OCI-LY3 (cell line): Measurements from ENCODE around the gene TP63.

ENCODE experiments used
- H2AFZ ChIP-seq: fragments of 200-600, 300-600 bp; shearing (Covaris generic); 2 replicates; pipeline ENCODE4 v1.6.0; 2014; ENCODE audit warnings: antibody characterized with exemption, low read depth, low read length
- H3K27ac ChIP-seq: fragments of 200-600, 300-600 bp; sonication (generic); 2 replicates; pipeline ENCODE4 v1.5.1; 2014; ENCODE audit warnings: mild to moderate bottlenecking, low read length, moderate library complexity, mixed read lengths
- H3K27me3 ChIP-seq: fragments of 200-600, 300-600 bp; sonication (generic); 2 replicates; pipeline ENCODE4 v1.6.1; 2014; ENCODE audit warnings: low read depth, low read length, mixed read lengths
- H3K36me3 ChIP-seq: fragments of 200-600, 300-600 bp; sonication (generic); replicated peaks from 2 replicates; pipeline ENCODE3; 2014; ENCODE audit warnings: low read depth, low read length, mixed read lengths
- H3K4me1 ChIP-seq: fragments of 300-600, 200-600 bp; sonication (generic); 2 replicates; pipeline ENCODE4 v1.6.1; 2014; ENCODE audit warnings: low read length, mixed read lengths
- H3K4me2 ChIP-seq: fragments of 200-600, 300-600 bp; sonication (generic); 2 replicates; pipeline ENCODE4 v1.6.1; 2014; ENCODE audit warnings: low read length, mixed read lengths
- H3K4me3 ChIP-seq: fragments of 300-600, 200-600 bp; sonication (generic); 2 replicates; pipeline ENCODE4 v1.5.1; 2014; ENCODE audit warnings: antibody characterized with exemption, mild to moderate bottlenecking, low read length, moderate library complexity
- H3K79me2 ChIP-seq: fragments of 300-600, 200-600 bp; shearing (Covaris generic); 2 replicates; pipeline ENCODE4 v1.6.1; 2014; ENCODE audit warnings: mild to moderate bottlenecking, low read length, mixed read lengths
- H3K9ac ChIP-seq: fragments of 300-600, 200-600 bp; shearing (Covaris generic); 2 replicates; pipeline ENCODE4 v1.6.0; 2014; ENCODE audit warnings: mild to moderate bottlenecking, low read length, moderate library complexity
- H3K9me3 ChIP-seq: fragments of 200-600, 300-600 bp; shearing (Covaris generic); 2 replicates; pipeline ENCODE4 v1.6.1; 2014; ENCODE audit warnings: low read length, mixed read lengths; ENCODE audit not compliant: insufficient read depth
- H4K20me1 ChIP-seq: fragments of 200-600, 300-600 bp; sonication (generic); 2 replicates; pipeline ENCODE4 v1.6.1; 2016; ENCODE audit warnings: low read length, mixed read lengths; ENCODE audit not compliant: insufficient read depth
- EZH2phosphoT487 ChIP-seq: fragments of 200-600 bp; shearing (Covaris generic); IDR thresholded peaks from 2 replicates; pipeline ENCODE4 v1.6.1; 2018; ENCODE audit warnings: antibody characterized with exemption, mixed run types, low read depth
- TF ChIP-seq, protein P1 (sequence below): fragments of 200-600, 300-600 bp; sonication (generic); IDR thresholded peaks from 2 replicates; pipeline ENCODE4 v1.5.1; 2014; ENCODE audit warnings: antibody characterized with exemption, low read length, low read depth

TP63 gene

DNA sequence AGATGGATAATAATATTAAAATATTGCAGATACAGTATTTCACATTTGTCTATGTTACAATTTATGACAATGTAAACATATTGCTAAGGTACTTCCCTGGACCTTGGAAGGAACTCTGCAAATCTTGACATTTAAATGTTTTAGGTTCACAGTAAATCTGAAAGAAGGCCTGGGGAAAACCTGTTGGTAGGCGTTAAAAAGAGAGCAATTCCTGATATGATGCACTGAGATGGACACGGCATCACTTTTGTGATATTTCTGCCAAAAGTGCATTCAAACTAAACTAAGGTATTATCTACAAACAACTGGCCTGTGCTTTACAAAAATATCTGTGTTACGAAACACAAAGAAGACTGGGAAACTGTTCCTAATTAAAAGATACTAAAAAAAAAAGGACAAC lies 6.1 kb upstream of the TP63 start:
- Histone ChIP-seq H3K9me3 (no peaks in the 10 kb centered on the region), H3K79me2 (no peaks in the 10 kb centered on the region), H3K4me3 (no peak overlapping the region), H3K9ac (no peak overlapping the region), H2AFZ (no peak overlapping the region), H4K20me1 (no peaks in the 10 kb centered on the region), H3K36me3 (no peaks in the 10 kb centered on the region), H3K27me3 (no peaks in the 10 kb centered on the region), H3K4me1 (peaks cover 41% of the 10 kb centered on the region), H3K27ac (no peak overlapping the region), H3K4me2 (peak overlapping the region; percentile 39)
- TF ChIP-seq, protein P1, sequence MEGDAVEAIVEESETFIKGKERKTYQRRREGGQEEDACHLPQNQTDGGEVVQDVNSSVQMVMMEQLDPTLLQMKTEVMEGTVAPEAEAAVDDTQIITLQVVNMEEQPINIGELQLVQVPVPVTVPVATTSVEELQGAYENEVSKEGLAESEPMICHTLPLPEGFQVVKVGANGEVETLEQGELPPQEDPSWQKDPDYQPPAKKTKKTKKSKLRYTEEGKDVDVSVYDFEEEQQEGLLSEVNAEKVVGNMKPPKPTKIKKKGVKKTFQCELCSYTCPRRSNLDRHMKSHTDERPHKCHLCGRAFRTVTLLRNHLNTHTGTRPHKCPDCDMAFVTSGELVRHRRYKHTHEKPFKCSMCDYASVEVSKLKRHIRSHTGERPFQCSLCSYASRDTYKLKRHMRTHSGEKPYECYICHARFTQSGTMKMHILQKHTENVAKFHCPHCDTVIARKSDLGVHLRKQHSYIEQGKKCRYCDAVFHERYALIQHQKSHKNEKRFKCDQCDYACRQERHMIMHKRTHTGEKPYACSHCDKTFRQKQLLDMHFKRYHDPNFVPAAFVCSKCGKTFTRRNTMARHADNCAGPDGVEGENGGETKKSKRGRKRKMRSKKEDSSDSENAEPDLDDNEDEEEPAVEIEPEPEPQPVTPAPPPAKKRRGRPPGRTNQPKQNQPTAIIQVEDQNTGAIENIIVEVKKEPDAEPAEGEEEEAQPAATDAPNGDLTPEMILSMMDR = no peak
- TF ChIP-seq EZH2phosphoT487 = no peak

DNA sequence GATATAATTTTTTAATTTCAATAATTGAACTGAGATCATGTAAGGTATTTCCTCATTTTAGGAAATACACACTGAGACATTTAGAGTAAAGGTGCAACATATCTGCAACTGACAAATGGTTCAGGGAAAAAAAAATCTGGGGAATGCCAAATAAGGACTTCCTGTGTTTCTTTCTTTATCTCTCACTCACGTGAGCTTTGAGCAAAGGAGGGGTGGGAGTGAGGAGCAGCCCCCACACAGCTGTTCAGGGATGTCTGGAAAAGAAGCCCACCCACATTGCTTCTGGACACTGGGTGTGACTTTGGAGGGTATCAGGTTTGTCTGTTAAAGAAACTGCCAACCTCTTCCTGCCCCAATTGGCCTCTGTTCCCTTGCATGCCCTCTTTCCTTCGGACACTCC lies 5.6 kb upstream of the TP63 start:
- Histone ChIP-seq H3K9me3 (no peaks in the 10 kb centered on the region), H3K36me3 (no peaks in the 10 kb centered on the region), H2AFZ (peak overlapping the region; percentile 67), H3K4me1 (peaks cover 44% of the 10 kb centered on the region), H3K4me2 (peak overlapping the region; percentile 35), H3K27ac (no peak overlapping the region), H4K20me1 (no peaks in the 10 kb centered on the region), H3K27me3 (no peaks in the 10 kb centered on the region), H3K79me2 (no peaks in the 10 kb centered on the region), H3K4me3 (no peak overlapping the region), H3K9ac (no peak overlapping the region)
- TF ChIP-seq EZH2phosphoT487 = no peak
- TF ChIP-seq, protein P1 = no peak

DNA sequence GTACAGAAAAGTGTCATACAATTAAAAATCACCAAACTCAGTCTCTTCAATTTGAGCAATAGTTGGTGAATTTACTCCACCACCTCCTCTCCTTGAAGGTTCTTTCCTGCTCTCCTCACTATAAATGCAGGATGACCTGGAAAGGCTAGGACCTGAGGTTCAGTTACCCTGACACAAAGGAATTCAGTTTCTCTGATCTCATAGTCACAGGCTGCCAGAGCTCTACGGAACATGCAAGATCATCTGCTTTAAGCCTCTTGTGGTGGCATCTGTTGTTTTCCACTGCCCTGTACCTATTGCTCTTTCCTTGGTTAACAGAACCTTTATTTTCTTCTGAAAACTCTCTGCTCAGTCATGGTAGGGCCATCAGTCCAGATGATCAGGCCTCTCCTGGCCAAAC lies 4.9 kb upstream of the TP63 start:
- TF ChIP-seq EZH2phosphoT487 = no peak
- TF ChIP-seq, protein P1 = no peak
- H2AFZ ChIP-seq = peak overlapping the region; percentile 67
- H3K27ac ChIP-seq = peak overlapping the region; percentile 5; the same call in 1 of the 2 replicates

DNA sequence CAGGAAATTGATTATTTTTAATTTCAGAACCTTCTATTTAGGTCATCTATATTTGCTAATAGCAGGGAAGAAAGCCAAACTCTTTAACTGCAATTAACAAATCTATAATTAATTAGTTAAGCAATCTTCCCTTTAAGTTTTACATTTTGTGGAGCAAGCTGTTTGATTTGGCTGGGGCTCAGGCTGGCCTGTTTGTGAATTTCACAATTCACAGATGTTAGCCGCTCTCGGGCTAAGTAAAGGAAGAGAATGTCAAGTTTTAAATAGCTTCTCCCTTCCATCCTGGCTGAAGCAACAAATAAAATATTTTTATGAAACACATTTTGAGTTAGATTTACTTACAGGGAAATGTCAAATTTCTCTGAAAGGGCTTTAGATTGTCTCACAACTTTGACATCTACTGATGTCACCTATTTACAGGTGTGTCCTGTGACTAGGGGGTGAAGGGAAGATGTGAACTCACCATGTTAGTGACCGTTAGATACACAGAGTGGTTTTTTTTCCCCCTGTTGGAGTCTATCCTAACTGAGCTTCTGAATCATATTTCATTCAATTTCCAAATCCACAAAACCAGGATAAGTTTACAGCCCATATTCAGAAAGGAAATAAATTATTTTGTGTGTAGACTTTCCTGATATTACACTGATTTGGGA lies 1.3 kb upstream of the TP63 start:
- H3K27me3 ChIP-seq = no peaks in the 10 kb centered on the region
- no peaks in the 10 kb centered on the region for H4K20me1 ChIP-seq
- no peaks in the 10 kb centered on the region for H3K36me3 ChIP-seq
- H2AFZ ChIP-seq = 0 out of 2 replicates have a peak overlapping the region, but pooled peaks have one; percentile 7
- peak overlapping the region; percentile 78 for H3K4me3 ChIP-seq
- peak overlapping the region; percentile 96 for H3K27ac ChIP-seq
- no peak for TF ChIP-seq EZH2phosphoT487
- TF ChIP-seq, protein P1 = no peak
- peak overlapping the region; percentile 96 for H3K4me2 ChIP-seq
- no peaks in the 10 kb centered on the region for H3K9me3 ChIP-seq
- H3K4me1 ChIP-seq = peaks cover 43% of the 10 kb centered on the region
- peak overlapping the region; percentile 93 for H3K9ac ChIP-seq
- H3K79me2 ChIP-seq = peaks cover 38% of the 10 kb centered on the region

More for the DNA sequence above, 4.9 kb upstream of the TP63 start:
- Histone ChIP-seq H3K4me1 (peaks cover 44% of the 10 kb centered on the region), H3K79me2 (peaks cover 2% of the 10 kb centered on the region), H3K4me2 (peak overlapping the region; percentile 35), H3K27me3 (no peaks in the 10 kb centered on the region), H3K9me3 (no peaks in the 10 kb centered on the region), H3K4me3 (no peak overlapping the region), H3K9ac (peak overlapping the region; percentile 25; the same call in 1 of the 2 replicates), H3K36me3 (no peaks in the 10 kb centered on the region), H4K20me1 (no peaks in the 10 kb centered on the region)
